ENCODE data around the gene CSNK1G1.

The CSNK1G1 gene

GRCh38 chr15:64191971-64192830 lies 163.8 kb downstream of the CSNK1G1 start:
- no peak for DNase-seq (ENCODE audit: low read depth)

DNA sequence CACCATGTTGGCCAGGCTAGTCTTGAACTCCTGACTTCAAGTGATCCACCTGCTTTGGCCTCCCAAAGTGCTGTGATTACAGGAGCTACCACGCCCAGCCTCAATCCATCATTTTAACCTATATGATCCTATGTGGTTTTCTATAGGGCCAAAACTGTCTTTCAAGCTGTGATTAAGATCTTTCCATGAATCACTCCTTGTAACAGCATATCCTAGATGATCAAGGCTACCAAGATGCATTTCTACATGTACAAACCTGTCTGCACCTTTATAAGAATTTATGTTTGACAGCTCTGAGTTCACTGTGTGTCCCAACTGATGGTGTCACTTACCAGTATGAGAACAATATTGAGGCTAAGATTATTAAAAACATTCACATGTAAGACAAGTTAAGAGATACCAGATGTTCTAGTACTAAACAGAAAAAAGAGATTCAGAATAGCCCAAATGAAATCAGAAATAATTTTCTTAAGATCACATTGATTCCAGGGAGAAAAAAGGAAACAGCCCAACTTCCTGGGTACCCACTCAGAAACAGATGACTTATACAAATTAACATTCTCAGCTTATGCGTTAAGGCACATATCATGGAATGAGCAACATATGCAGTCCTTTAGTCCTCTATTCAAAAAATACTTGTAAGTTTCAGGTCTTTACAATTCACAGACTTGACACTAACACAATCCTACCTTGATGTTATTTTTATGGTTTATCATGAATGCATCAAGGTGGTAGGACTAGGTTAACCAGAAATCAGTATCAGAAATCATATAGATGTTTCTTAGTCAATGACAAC lies 168.4 kb downstream of the CSNK1G1 start:
- DNase-seq (ENCODE audit: low read depth) = no peak

DNA sequence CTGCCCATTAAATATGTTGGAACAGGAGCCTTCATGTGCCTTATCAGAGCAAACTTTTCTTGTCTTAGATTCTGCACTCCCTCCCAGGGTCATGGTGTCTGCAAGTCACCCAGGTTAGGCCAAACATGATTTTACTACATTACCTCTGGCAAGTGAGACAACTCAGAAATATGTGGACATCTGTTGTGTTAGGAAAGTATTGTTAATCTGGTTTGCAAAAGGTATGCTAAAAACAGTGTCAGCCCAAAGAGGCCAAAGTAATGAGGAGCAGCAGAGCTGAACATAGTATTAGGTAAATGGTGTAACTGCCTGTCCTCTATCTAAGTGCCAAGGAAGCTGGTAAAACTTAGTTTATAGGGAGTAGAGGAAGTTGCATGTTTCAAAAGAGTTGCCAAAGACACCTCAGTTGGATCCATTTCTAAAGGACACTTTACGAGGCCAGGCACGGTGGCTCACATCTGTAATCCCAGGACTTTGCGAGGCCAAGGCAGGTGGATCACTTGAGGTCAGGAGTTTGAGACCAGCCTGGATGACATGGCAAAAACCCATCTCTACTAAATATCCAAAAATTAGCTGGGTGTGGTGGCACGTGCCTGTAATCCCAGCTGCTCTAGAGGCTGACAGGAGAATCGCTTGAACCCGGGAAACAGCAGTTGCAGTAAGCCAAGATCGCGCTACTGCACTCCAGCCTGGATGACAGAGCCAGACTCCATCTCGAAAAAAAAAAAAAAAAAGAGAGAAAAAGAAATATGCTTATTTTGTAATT lies 170.6 kb downstream of the CSNK1G1 start:
- DNase-seq (ENCODE audit: low read depth) = no peak

DNA sequence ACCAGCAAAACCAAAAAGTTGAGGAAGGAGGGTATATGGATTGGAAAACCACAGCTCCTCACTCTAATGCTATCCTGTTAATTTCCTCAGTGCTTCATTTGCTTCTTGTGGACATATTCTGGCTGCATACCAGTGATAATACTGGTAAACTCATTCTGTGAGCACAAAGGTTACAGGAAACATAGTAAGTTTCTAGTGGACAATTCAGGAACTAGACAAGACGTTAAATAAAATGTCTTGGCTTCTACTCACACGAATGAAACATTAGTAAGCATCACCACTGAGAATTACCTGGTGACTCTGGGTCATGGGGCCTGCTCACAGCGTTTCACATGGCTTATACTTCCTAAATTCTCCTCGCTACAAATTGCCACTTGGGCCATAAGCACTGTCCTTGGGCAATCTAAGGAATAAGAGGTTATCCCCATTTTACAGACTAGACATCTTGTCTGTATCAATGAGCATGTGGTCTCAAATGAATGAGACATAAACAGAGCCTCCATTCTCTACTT lies 173.1 kb downstream of the CSNK1G1 start:
- no peak for DNase-seq (ENCODE audit: low read depth)

DNA sequence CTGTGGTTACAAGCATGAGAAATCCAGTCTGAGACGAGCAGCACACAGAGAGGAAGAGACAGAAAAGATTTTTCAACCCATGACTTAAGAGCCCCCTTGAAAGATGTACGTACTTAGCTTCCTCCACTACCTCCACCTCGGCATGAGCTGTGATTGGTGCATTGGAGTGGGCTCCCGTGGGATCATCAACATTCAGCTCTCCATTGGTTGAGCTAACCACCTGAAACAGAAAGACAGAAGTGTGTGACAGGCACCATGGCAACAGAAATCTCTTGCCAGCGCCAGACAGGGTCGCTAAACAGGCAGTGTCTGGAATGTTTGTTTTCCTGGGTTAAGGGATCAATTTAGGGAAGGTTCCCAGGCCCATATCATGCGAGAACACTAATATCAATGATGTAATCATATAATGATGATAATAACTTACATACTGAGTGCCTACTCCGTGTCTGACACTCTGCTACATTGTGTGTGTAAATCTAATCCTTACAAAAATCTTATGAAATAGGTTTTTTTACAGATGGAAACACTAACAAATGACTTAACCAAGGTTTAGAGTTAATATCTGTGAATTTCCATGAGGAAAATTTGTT lies 175.6 kb downstream of the CSNK1G1 start:
- DNase-seq (ENCODE audit: low read depth) = no peak

DNA sequence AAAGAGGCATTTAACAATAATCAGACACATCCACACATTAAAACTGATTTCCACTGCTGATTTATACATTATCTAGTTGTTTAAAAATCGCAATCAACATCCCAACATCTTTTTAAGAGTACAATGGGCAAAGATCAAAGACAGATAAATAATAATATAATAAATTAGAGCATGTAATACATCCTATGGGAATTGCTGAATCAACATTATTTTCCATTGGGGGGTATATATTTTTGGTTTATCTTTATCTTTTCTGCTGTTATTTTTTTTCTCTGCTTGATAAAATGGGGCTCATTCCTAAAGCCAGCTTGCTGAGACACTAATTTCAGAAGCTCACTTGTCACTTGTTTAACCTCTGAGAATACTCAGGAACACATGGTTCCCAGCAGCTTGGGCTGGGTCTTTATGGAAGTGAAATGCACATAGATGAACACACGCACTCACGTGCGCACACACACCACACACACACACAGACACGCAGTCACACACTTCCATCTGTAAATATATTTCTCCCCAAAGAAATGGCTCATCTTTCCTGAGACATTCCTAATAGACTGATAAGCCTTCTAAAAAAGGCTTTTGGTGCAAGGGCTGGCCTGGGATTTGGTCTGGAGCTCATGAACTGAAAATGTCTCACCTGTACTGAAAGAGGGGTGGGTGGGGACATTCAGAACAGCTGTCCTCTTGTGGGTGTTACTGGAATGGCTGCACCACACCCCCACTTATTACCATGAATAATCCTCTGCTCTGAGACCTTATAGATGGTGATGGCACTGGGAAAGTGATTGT lies 189.7 kb downstream of the CSNK1G1 start:
- no peak for DNase-seq (ENCODE audit: low read depth)

GRCh38 chr15:64164436-64164835 lies 191.5 kb downstream of the CSNK1G1 start:
- DNase-seq (ENCODE audit: low read depth) = no peak

- no peak for DNase-seq (ENCODE audit: low read depth)
Measured at GRCh38 chr15:64163659-64164362, 192.2 kb downstream of the CSNK1G1 start.

GRCh38 chr15:64162869-64163658 lies 192.9 kb downstream of the CSNK1G1 start, which contains the start of gene PPIB:
Gene PPIB (minus strand): TSS chr15:64163022. CDS start chr15:64162986, 36 bp downstream.
- DNase-seq (ENCODE audit: low read depth) = peak; percentile 92

GRCh38 chr15:64162478-64162868 lies 193.5 kb downstream of the CSNK1G1 start:
- DNase-seq (ENCODE audit: low read depth) = no peak

- DNase-seq (ENCODE audit: low read depth) = no peak
Measured at GRCh38 chr15:64161688-64162477, 194.1 kb downstream of the CSNK1G1 start.

DNA sequence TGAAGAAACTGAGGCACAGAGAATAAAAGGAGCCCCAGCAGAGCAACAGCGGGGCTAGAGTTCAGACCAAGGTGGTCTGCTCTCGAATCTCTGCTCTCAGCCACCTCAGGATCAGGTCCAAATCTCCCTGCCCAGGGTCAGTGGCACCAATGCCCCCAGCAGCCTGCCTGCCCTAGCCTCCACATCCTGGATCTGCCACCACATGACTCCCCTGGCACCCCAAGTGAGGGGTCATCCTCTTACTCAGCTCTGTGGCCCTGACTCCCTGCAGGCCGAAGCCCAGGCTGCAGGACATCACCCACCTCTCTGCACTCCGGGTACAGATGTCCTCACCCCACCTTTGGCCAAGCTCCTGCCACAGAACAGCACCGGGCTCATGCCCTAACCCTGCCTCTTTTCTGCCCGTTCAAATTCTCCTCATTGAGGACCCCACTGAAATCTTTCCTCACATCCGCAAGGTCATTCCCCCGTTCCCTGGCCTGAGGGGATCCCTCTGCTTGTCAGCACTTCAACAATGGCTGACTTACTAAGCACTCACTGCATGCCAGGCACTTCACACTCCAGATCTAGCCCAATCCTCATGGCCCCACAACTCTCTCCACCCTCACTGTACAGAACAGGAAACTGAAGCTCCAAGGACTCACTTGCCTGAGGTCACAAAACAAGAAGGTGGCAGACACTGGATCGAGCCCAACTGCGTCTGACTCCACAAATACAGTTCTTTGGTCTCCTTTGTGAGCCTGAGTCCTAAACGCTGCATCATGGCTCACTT lies 197.4 kb downstream of the CSNK1G1 start:
- no peak for DNase-seq (ENCODE audit: low read depth)

DNA sequence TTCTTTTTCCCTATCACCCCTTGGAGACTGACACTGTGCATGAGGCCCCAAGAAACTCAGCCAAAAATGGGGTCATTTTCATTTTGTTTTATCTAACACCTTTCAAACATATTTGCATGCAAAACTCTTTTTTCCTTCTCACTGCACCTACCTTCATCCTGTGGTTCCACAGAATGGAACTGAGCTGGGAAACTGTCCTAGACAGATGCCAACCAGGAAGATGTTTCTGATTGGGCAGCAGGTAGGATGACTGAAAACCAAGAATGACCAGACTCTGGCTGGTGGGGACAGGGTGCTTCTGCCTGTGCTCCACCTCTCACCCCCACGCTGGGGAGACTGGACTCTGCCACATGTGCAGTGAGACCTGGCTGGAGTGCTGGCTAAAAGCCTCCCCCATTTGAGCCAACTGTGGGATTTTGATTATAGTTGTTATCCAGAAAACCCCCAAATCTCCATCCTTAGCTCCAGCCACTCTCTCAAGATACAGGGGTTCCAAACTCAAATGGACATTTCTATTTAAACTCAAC lies 198.3 kb downstream of the CSNK1G1 start:
- DNase-seq (ENCODE audit: low read depth) = no peak

GRCh38 chr15:64156652-64157331 lies 199.2 kb downstream of the CSNK1G1 start:
- DNase-seq (ENCODE audit: low read depth) = no peak

DNA sequence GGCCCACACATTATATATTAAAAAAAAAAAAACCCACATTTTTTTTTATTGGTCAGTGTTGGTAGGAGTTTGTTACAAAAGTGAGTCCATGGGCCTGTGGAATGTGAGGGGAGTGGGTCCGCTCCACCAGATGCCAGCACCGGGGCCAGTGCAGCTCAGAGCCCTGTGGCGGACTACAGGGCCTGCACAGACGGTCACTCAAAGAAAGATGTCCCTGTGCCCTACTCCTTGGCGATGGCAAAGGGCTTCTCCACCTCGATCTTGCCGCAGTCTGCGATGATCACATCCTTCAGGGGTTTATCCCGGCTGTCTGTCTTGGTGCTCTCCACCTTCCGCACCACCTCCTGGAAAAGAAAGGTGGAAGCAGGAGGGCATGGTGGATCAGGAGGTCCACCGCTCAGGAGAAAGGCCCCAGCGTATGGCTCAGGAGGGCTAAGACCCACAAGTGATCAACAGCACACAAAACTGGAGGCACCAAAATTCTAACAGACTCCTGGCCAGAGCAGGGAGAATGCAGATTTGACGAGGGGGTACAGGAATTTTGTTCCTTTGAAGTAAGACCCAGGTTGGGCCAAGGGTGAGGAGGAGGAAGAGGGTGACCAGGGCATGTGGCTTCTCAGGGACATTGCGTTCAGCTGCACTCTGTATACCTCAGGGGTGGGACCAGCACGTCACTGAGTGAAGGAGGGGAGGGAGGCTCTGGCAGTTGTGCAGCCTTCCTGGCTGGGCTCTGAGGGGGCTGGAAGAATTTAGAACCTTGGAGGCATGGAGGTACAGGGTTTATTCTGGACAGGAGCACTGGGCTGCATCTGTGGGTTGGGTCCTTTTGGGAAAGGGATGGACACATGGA lies 199.9 kb downstream of the CSNK1G1 start:
- DNase-seq (ENCODE audit: low read depth) = no peak

All from activated T-cell treated with anti-CD3 and anti-CD28 coated beads for 1 hour (primary cell).